ENCODE data around the gene POLR2E. TPM values are rescaled to one million over a fixed set of nuclear protein-coding genes. Genes with fewer than 3 reads are reported as not detected.

Gene POLR2E
- total and polyA plus RNA-seq, 10 of the 15 experiments (the other 5 are each of a cell fraction or from before 2014, with no cell fraction given) = 4.0 to 487 (median 200) TPM

DNA sequence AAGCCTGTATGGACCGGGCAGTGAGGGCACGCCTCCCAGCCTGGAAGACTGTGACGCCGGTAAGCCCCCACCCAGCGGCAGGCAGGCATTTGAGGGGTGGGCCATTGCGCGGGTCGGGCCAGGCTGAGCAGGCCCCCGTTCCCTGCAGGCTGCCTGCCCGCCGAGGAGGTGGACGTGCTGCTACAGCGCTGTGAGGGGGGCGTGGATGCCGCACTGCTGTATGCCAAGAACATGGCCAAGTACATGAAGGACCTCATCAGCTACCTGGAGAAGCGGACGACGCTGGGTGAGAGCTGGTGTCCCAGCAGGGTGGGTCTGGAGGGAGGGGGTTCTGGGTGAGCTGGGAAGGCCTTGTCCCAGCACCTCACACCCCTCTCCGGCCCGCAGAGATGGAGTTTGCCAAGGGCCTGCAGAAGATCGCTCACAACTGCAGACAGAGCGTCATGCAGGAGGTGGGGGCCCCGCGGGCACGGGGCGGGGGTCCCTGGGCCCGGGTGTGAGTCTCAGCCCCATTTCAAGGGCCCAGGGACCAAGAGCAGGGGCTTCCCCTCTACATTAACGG, 21.1 kb downstream of the POLR2E start:
- DNase-seq (ENCODE audit: low read depth, low spot score) (no peak), ATAC-seq (no peak), FAIRE-seq (no peak)
- ChIA-PET RAD21 (ENCODE audit: unreplicated experiment) (interaction anchor here (1.0 to 2.2 kb wide), 3 partner anchors 17 to 120 kb away, joined by 3 to 9 read pairs (median 4); no protein-coding TSS in a partner anchor), POLR2A (interaction anchor here (0.6 to 3.8 kb wide), 6 partner anchors 13 to 111 kb away, joined by 3 to 24 read pairs (median 9); partner anchors contain the start of gene GPX4), SMC1A (ENCODE audit: uncharacterized antibody, unreplicated experiment) (interaction anchor here (2.7 kb wide), 1 partner anchor 9 kb away, joined by 11 read pairs; no protein-coding TSS in a partner anchor), CTCF (interaction anchor here (2.6 kb wide), 1 partner anchor 9 kb away, joined by 11 read pairs; no protein-coding TSS in a partner anchor)
- Histone ChIP-seq H3K27ac (ENCODE audit: control insufficient read depth, insufficient read depth) (no peak overlapping the region), H3K79me2 (ENCODE audit: control insufficient read depth, insufficient read depth, low read length) (peaks cover 35% of the 10 kb centered on the region), H3K4me2 (ENCODE audit: control insufficient read depth, insufficient read depth) (peak overlapping the region; percentile 7; the same call in 1 of the 2 replicates), H3K9ac (ENCODE audit: control insufficient read depth, insufficient read depth, low read length) (no peak overlapping the region), H3K4me1 (ENCODE audit: control insufficient read depth, insufficient read depth, low read length) (peaks cover 32% of the 10 kb centered on the region), H2AFZ (ENCODE audit: control insufficient read depth, low read depth, low read length) (no peak overlapping the region), H3K9me3 (replicated peaks; ENCODE audit: control insufficient read depth, insufficient read depth, low read length) (no peaks in the 10 kb centered on the region; the same call in 2 of the 3 replicates), H3K4me3 (no peak overlapping the region; the same call in 1 of the 2 replicates), H4K20me1 (ENCODE audit: control insufficient read depth, insufficient read depth) (no peaks in the 10 kb centered on the region), H3K36me3 (ENCODE audit: control insufficient read depth in 2 of 2, insufficient read depth in 2 of 2, low read length in 1 of 2) (peaks cover 25 to 30% of the 10 kb centered on the region in 2 experiments), H3K27me3 (replicated peaks in 1 of 2; ENCODE audit: control insufficient read depth in 2 of 2, insufficient read depth in 2 of 2, low read length in 1 of 2) (no peaks in the 10 kb centered on the region)
- BruUV-seq (replicated peaks) = no TSS peak
- 59% methylated on average over 24 of the region's 28 CpGs for WGBS (ENCODE audit: insufficient coverage, insufficient replicate concordance, low lambda C conversion rate, missing lambda C conversion rate)
- in situ Hi-C loops (cut with MboI) = no loop called here
- intact Hi-C loops (cut with micrococcal nuclease; ENCODE audit: unreplicated experiment) = no loop called here
- TF ChIP-seq HDAC2 (IDR thresholded peaks at IDR 0.05) (no peak), EGR1 (IDR thresholded peaks at IDR 0.05; ENCODE audit: borderline replicate concordance in 1 of 2, low read depth in 2 of 2, low read length in 2 of 2) (no peak), RCOR1 (conservative IDR thresholded peaks at IDR 0.05; ENCODE audit: low read depth, low read length) (no peak), JUND (IDR thresholded peaks at IDR 0.05; ENCODE audit: low read depth, low read length) (no peak), ESRRA (IDR thresholded peaks at IDR 0.05; ENCODE audit: low read length) (no peak), ZNF622 (IDR thresholded peaks at IDR 0.05) (no peak), SMC3 (IDR thresholded peaks at IDR 0.05; ENCODE audit: borderline replicate concordance, low read length) (no peak), ZZZ3 (IDR thresholded peaks at IDR 0.05; ENCODE audit: control insufficient read depth, insufficient read length, low read depth) (no peak), RBBP5 (conservative IDR thresholded peaks at IDR 0.05) (no peak), ATF3 (IDR thresholded peaks at IDR 0.05; ENCODE audit: borderline replicate concordance, extremely low read depth, low read depth, low read length) (no peak), NKRF (conservative IDR thresholded peaks at IDR 0.05) (no peak), EZH2 (IDR thresholded peaks at IDR 0.05; ENCODE audit: borderline replicate concordance, control insufficient read depth, low read depth, low read length) (no peak), IKZF1 (conservative IDR thresholded peaks at IDR 0.05) (no peak), MYB (IDR thresholded peaks at IDR 0.05; ENCODE audit: borderline replicate concordance, low read depth, low read length) (no peak), SIX5 (IDR thresholded peaks at IDR 0.05; ENCODE audit: low read depth, low read length, severe bottlenecking) (no peak), HDAC6 (IDR thresholded peaks at IDR 0.05; ENCODE audit: unreplicated experiment) (no peak)
- TF ChIP-seq, protein P1, sequence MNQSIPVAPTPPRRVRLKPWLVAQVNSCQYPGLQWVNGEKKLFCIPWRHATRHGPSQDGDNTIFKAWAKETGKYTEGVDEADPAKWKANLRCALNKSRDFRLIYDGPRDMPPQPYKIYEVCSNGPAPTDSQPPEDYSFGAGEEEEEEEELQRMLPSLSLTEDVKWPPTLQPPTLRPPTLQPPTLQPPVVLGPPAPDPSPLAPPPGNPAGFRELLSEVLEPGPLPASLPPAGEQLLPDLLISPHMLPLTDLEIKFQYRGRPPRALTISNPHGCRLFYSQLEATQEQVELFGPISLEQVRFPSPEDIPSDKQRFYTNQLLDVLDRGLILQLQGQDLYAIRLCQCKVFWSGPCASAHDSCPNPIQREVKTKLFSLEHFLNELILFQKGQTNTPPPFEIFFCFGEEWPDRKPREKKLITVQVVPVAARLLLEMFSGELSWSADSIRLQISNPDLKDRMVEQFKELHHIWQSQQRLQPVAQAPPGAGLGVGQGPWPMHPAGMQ (IDR thresholded peaks at IDR 0.05; ENCODE audit: borderline replicate concordance) = no peak
- TF ChIP-seq, protein P2, sequence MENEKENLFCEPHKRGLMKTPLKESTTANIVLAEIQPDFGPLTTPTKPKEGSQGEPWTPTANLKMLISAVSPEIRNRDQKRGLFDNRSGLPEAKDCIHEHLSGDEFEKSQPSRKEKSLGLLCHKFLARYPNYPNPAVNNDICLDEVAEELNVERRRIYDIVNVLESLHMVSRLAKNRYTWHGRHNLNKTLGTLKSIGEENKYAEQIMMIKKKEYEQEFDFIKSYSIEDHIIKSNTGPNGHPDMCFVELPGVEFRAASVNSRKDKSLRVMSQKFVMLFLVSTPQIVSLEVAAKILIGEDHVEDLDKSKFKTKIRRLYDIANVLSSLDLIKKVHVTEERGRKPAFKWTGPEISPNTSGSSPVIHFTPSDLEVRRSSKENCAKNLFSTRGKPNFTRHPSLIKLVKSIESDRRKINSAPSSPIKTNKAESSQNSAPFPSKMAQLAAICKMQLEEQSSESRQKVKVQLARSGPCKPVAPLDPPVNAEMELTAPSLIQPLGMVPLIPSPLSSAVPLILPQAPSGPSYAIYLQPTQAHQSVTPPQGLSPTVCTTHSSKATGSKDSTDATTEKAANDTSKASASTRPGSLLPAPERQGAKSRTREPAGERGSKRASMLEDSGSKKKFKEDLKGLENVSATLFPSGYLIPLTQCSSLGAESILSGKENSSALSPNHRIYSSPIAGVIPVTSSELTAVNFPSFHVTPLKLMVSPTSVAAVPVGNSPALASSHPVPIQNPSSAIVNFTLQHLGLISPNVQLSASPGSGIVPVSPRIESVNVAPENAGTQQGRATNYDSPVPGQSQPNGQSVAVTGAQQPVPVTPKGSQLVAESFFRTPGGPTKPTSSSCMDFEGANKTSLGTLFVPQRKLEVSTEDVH (IDR thresholded peaks at IDR 0.05; ENCODE audit: low read depth, partially characterized antibody) = no peak

Measured in GM12878 (cell line).